GM12891 (cell line): ENCODE measurements around the gene SHROOM3.
"Not testable (repeated sequence)": the region's sequence is repeated elsewhere in the genome, so short reads cannot be mapped to it uniquely, and the experiment has no call there.

Experiments
- DNase-seq: peaks from one replicate; pipeline ENCODE4 v3.0.0; 2011; ENCODE audit warnings: low spot score; ENCODE audit not compliant: insufficient read length
- FAIRE-seq: peaks from 2 replicates; lab custom pipeline; 2011; peaks lifted over from hg19 to GRCh38; lab: Jason Lieb, UNC
- PAX5 ChIP-seq: IDR thresholded peaks from 2 replicates; pipeline ENCODE4 v1.6.1; 2011; ENCODE audit warnings: low read length, moderate library complexity, mild to moderate bottlenecking; ENCODE audit not compliant: insufficient read depth, severe bottlenecking
- POLR2A ChIP-seq: IDR thresholded peaks from 2 replicates; pipeline ENCODE4 v1.6.1; 2011; ENCODE audit warnings: low read depth, low read length, control low read depth
- POLR2AphosphoS5 ChIP-seq: IDR thresholded peaks from 2 replicates; pipeline ENCODE4 v1.6.1; 2011; ENCODE audit warnings: low read depth, low read length, control low read depth
- POU2F2 ChIP-seq: IDR thresholded peaks from 2 replicates; pipeline ENCODE4 v1.6.1; 2011; ENCODE audit warnings: low read depth, mild to moderate bottlenecking, control low read depth, low read length, moderate library complexity
- SPI1 ChIP-seq: IDR thresholded peaks from 2 replicates; pipeline ENCODE4 v1.6.1; 2011; ENCODE audit warnings: low read depth, low read length, control low read depth
- TAF1 ChIP-seq: IDR thresholded peaks from 2 replicates; pipeline ENCODE4 v1.6.1; 2011; ENCODE audit warnings: low read depth, low read length, control low read depth

Gene SHROOM3

GRCh38 chr4:76596713-76597112 lies 161.7 kb downstream of the SHROOM3 start:
- TF ChIP-seq TAF1: no peak
- DNase-seq (no peak), FAIRE-seq (no peak)

DNA sequence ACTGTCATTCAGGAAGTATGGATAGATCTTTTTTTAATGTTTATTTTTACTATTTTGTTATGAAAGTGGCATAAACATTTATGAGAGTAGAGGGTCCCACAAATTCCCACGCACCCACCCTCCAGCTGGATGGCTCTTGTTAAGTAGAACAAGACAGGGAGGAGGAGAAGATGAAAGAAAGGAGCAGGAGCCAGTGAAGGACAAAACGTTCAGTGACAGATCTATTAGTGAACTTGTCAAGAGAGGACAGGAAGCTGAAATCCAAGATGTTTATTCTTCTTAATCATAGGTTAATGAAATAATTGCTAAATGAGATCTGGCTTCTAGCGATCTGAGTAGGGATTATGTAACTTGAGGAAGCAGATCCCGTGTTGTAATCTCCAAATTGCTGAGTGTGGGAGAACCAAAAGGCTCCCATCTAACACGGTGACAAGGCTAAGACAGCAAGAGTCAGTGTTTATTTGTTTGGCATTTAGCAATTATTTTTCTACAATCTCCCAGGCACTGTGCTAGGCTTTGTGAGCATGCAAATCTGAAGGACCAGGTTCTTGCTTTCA lies 162.5 kb downstream of the SHROOM3 start:
- no peak for TF ChIP-seq POU2F2
- no peak for TF ChIP-seq POLR2AphosphoS5
- TF ChIP-seq SPI1: no peak
- FAIRE-seq (no peak), DNase-seq (no peak)

- TF ChIP-seq TAF1 (no peak), POU2F2 (no peak), SPI1 (no peak), POLR2AphosphoS5 (no peak), PAX5 (no peak), POLR2A (no peak)
- DNase-seq (no peak), FAIRE-seq (no peak)
These were observed 165.4 kb downstream of the SHROOM3 start for GRCh38 chr4:76600447-76600846.

GRCh38 chr4:76601791-76602190 lies 166.8 kb downstream of the SHROOM3 start:
- no peak for FAIRE-seq
- TF ChIP-seq SPI1 (no peak), PAX5 (no peak), POLR2A (no peak), POU2F2 (no peak), TAF1 (no peak), POLR2AphosphoS5 (no peak)
- DNase-seq: no peak

DNA sequence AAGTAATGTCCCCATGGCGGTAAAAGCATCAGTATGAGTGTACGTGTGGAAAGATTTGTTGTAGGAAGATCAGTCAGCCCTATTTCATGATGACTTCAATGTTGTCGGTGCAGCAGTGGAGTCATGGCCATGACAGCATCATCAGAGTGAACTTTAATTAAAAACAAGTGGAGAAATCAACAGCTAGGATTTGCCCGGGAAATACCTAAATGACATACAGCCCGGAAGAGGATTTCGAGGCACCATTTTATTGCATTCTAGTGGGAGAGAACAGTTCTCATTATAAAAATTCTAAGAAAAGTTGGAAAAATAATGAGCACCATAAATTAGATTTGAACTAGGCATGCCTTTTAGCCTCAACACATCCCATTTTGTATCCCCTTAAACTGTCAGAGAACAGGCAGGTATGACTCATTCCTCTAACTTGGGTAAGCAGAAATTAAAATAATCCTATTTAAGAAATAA lies 170.1 kb downstream of the SHROOM3 start:
- DNase-seq: no peak
- TF ChIP-seq TAF1 (no peak), POU2F2 (no peak), PAX5 (no peak), SPI1 (no peak), POLR2A (no peak), POLR2AphosphoS5 (no peak)
- FAIRE-seq: no peak

DNA sequence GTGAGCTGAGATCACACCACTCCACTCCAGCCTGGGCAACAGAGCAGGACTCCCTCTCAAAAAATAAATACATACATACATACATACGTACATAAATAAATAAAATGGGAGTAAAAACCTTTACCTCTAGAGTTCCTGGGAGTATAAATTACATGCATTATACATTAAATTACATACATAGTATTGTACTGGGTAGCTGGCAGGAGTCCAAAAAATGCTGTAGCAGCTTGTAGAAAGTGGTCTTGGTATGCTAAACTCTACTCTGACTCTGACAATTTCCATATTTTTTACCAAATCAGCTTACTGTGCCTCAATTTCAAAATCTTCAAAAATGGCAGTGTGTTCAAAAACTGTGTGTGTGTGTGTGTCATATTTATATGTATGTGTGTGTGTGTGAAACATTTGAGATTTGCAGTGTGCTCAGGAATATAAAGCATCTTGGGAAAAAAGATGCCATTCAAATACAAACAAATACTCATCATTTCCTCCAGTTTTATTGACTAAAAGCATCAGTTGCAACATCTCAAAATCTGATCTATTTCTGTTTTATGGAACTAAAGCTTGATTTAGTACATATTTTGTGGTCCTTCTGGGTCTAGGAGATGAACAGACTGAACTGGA lies 171.7 kb downstream of the SHROOM3 start:
- no peak for TF ChIP-seq TAF1
- TF ChIP-seq PAX5: no peak
- TF ChIP-seq SPI1: no peak
- TF ChIP-seq POU2F2: no peak
- no peak for TF ChIP-seq POLR2AphosphoS5
- no peak for TF ChIP-seq POLR2A
- no peak for DNase-seq
- peak; percentile 48 for FAIRE-seq

- TF ChIP-seq POU2F2 (no peak), PAX5 (no peak), SPI1 (no peak)
- FAIRE-seq (peak; percentile 47), DNase-seq (peak; percentile 18)
These were observed 172.3 kb downstream of the SHROOM3 start for GRCh38 chr4:76607266-76607799.

- TF ChIP-seq POLR2AphosphoS5 (no peak), TAF1 (no peak), PAX5 (no peak), POU2F2 (no peak), SPI1 (no peak), POLR2A (no peak)
- DNase-seq (no peak), FAIRE-seq (peak; percentile 87)
These were observed 172.8 kb downstream of the SHROOM3 start for GRCh38 chr4:76607846-76608245.

GRCh38 chr4:76608549-76608948 lies 173.5 kb downstream of the SHROOM3 start:
- not testable (repeated sequence) for FAIRE-seq, DNase-seq

- FAIRE-seq (no peak), DNase-seq (no peak)
- TF ChIP-seq POLR2A: no peak
These were observed 175.9 kb downstream of the SHROOM3 start for GRCh38 chr4:76610751-76611547.
